ENCODE data around the gene IL36B. TPM values are rescaled to one million over a fixed set of nuclear protein-coding genes. Genes with fewer than 3 reads are reported as not detected.

IL36B gene
- total and polyA plus RNA-seq, 8 donors: not detected

- no peak for ATAC-seq
- no peaks in the 10 kb centered on the region for H3K27me3 ChIP-seq
- DNase-seq: no peak
- H3K9me3 ChIP-seq: peaks cover under 1 to 40% of the 10 kb centered on the region in 2 donors
- no peaks in the 10 kb centered on the region for H3K4me1 ChIP-seq
- H3K27ac ChIP-seq: no peak overlapping the region
- no peaks in the 10 kb centered on the region for H3K36me3 ChIP-seq
- intact Hi-C loops (cut with DNase I): no loop called here
- TF ChIP-seq CTCF (IDR thresholded peaks at IDR 0.05): no peak
- no peak overlapping the region for H3K4me3 ChIP-seq
These were observed 56.0 kb downstream of the IL36B start for GRCh38 chr2:112996635-112997034.

DNA sequence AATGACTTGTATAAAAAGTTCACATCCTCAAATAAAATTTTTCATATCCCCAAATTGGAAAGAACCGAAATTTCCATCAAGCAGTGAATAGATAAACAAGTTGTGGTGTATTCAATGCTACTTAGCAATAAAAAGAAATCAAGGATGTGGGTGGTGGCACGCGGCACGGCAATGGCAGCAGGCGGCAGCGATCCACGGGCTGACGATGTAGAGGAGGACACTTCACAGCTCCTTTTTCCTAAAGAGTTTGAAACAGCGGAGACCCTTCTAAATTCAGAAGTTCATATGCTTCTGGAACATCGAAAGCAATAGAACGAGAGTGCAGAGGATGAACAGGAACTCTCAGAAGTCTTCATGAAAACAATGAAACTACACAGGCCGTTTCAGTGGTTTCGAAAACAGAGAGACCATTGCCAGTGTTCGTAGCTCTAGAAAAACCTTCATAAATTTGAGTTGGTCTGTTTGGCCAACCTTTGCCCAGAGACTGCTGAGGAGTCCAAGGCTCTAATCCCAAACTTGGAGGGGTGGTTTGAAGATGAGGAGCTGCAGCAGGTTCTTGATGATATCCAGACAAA is 57.2 kb downstream of the IL36B start:
- Histone ChIP-seq H3K36me3 (no peaks in the 10 kb centered on the region), H3K4me1 (no peaks in the 10 kb centered on the region), H3K9me3 (peaks cover 3 to 36% of the 10 kb centered on the region in 2 donors), H3K27me3 (no peaks in the 10 kb centered on the region), H3K27ac (no peak overlapping the region), H3K4me3 (no peak overlapping the region)
- no peak for TF ChIP-seq CTCF (IDR thresholded peaks at IDR 0.05)
- intact Hi-C loops (cut with DNase I): no loop called here
- DNase-seq (no peak), ATAC-seq (no peak)

DNA sequence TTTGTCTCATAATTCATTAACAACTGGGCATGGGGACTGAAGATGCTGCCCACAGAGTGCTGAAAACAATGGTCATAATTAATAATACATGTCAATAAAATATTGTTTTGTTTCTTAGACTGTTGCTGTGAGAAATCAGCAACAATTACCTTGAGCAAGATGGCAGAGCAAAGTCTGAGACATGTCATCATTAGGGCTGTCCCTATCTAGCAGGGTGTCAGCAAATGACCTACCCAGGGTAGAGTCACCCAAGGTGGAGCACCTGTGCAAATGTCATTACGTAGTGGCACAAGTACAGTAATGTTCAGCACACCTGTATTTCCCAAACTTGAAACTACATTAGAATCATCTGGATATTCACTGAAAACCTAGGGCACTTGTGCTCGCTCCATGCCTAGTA is 58.0 kb downstream of the IL36B start:
- H3K27me3 ChIP-seq: no peaks in the 10 kb centered on the region
- no peak overlapping the region for H3K4me3 ChIP-seq
- ATAC-seq (no peak), DNase-seq (no peak)
- no peak overlapping the region for H3K27ac ChIP-seq
- intact Hi-C loops (cut with DNase I): no loop called here
- no peaks in the 10 kb centered on the region for H3K4me1 ChIP-seq
- no peak for TF ChIP-seq CTCF (IDR thresholded peaks at IDR 0.05)
- H3K36me3 ChIP-seq: no peaks in the 10 kb centered on the region
- H3K9me3 ChIP-seq: peaks cover 3 to 34% of the 10 kb centered on the region in 2 donors

GRCh38 chr2:112993831-112994230 is 58.8 kb downstream of the IL36B start:
- ATAC-seq (no peak), DNase-seq (no peak)
- Histone ChIP-seq H3K27me3 (no peaks in the 10 kb centered on the region), H3K4me3 (no peak overlapping the region), H3K27ac (no peak overlapping the region), H3K4me1 (no peaks in the 10 kb centered on the region), H3K36me3 (no peaks in the 10 kb centered on the region), H3K9me3 (peaks cover 3 to 39% of the 10 kb centered on the region in 2 donors)
- intact Hi-C loops (cut with DNase I): no loop called here
- no peak for TF ChIP-seq CTCF (IDR thresholded peaks at IDR 0.05)

DNA sequence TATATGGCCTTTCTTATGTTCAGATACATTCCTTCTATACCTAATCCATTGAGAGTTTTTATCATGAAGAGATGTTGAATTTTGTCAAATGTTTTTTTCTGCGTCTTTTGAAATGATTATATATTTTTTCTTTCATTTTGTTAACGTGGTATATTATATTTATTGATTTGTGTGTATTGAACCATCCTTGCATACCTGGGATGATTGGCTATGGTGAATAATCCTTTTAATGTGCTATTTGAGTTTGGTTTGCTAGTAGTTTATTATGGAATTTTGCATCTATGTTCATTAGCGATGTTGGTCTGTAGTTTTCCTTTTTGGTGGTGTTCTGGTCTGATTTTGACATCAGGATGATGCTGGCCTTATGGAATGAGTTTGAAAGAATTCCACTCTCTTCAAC is 63.1 kb downstream of the IL36B start:
- ATAC-seq (no peak), DNase-seq (no peak)
- peaks cover 3 to 39% of the 10 kb centered on the region in 2 donors for H3K9me3 ChIP-seq
- H3K4me1 ChIP-seq: no peaks in the 10 kb centered on the region
- H3K36me3 ChIP-seq: no peaks in the 10 kb centered on the region
- H3K27ac ChIP-seq: no peak overlapping the region
- TF ChIP-seq CTCF (IDR thresholded peaks at IDR 0.05): no peak
- intact Hi-C loops (cut with DNase I): no loop called here
- H3K27me3 ChIP-seq: no peaks in the 10 kb centered on the region
- no peak overlapping the region for H3K4me3 ChIP-seq

All from left lung (tissue), 10 donors.